Tongue (tissue), 2 donors: ENCODE results near the gene ST8SIA1. TPM values are rescaled to one million over a fixed set of nuclear protein-coding genes. Genes with fewer than 3 reads are reported as not detected.
"Not testable (repeated sequence)": the region's sequence is repeated elsewhere in the genome, so short reads cannot be mapped to it uniquely, and the experiment has no call there.

Source experiments
- DNase-seq: peaks from one replicate; pipeline ENCODE4 v3.0.0-alpha.2; 2015
- total RNA-seq: library from RNA; depleted of rRNA; stranded (reverse); fragments of >200 nt; gene quantifications from one replicate; pipeline ENCODE4 v1.2.3, GENCODE V29; 2014

ST8SIA1 gene
- total RNA-seq = 10.2 TPM

GRCh38 chr12:22334410-22335100, at the start of gene ST8SIA1:
Gene ST8SIA1 (minus strand): TSS chr12:22334707. CDS start chr12:22334232, 475 bp downstream.
- peak; percentile 64 for DNase-seq

GRCh38 chr12:22380031-22380430, 45.5 kb upstream of the ST8SIA1 start:
- no peak for DNase-seq

GRCh38 chr12:22377731-22378496, 43.4 kb upstream of the ST8SIA1 start:
- no peak for DNase-seq

- DNase-seq = not testable (repeated sequence)
Measured at GRCh38 chr12:22376596-22377150, 42.2 kb upstream of the ST8SIA1 start.

- no peak for DNase-seq
Measured at GRCh38 chr12:22374508-22374907, 40.0 kb upstream of the ST8SIA1 start.

- no peak for DNase-seq
Measured at GRCh38 chr12:22372277-22372837, 37.9 kb upstream of the ST8SIA1 start.

GRCh38 chr12:22366181-22366580, 31.7 kb upstream of the ST8SIA1 start:
- no peak for DNase-seq

- no peak for DNase-seq
Measured at GRCh38 chr12:22361785-22362184, 27.3 kb upstream of the ST8SIA1 start.

- DNase-seq = no peak
Measured at GRCh38 chr12:22360774-22361173, 26.3 kb upstream of the ST8SIA1 start.

- no peak for DNase-seq
Measured at GRCh38 chr12:22357531-22357930, 23.0 kb upstream of the ST8SIA1 start.

- no peak for DNase-seq
Measured at GRCh38 chr12:22356231-22356630, 21.7 kb upstream of the ST8SIA1 start.

GRCh38 chr12:22355011-22355580, 20.6 kb upstream of the ST8SIA1 start:
- no peak for DNase-seq

GRCh38 chr12:22353615-22354325, 19.3 kb upstream of the ST8SIA1 start:
- DNase-seq = no peak

GRCh38 chr12:22350886-22351285, 16.4 kb upstream of the ST8SIA1 start:
- no peak for DNase-seq

- DNase-seq = no peak
Measured at GRCh38 chr12:22348208-22348607, 13.7 kb upstream of the ST8SIA1 start.

- no peak for DNase-seq
Measured at GRCh38 chr12:22340143-22340542, 5.6 kb upstream of the ST8SIA1 start.

GRCh38 chr12:22339691-22340090, 5.2 kb upstream of the ST8SIA1 start:
- DNase-seq = no peak

GRCh38 chr12:22335794-22336166, 1.3 kb upstream of the ST8SIA1 start:
- no peak for DNase-seq

- DNase-seq = peak; percentile 13
Measured at GRCh38 chr12:22333713-22334409, 646 bp downstream of the ST8SIA1 start.

GRCh38 chr12:22333186-22333712, 1.3 kb downstream of the ST8SIA1 start:
- no peak for DNase-seq

GRCh38 chr12:22332202-22332601, 2.3 kb downstream of the ST8SIA1 start:
- peak; percentile 11 for DNase-seq
